ENCODE data around the gene TOP3A.

GRCh38 chr17:18361837-18362697, 47.3 kb upstream of the TOP3A start:
- TF ChIP-seq, protein P1, sequence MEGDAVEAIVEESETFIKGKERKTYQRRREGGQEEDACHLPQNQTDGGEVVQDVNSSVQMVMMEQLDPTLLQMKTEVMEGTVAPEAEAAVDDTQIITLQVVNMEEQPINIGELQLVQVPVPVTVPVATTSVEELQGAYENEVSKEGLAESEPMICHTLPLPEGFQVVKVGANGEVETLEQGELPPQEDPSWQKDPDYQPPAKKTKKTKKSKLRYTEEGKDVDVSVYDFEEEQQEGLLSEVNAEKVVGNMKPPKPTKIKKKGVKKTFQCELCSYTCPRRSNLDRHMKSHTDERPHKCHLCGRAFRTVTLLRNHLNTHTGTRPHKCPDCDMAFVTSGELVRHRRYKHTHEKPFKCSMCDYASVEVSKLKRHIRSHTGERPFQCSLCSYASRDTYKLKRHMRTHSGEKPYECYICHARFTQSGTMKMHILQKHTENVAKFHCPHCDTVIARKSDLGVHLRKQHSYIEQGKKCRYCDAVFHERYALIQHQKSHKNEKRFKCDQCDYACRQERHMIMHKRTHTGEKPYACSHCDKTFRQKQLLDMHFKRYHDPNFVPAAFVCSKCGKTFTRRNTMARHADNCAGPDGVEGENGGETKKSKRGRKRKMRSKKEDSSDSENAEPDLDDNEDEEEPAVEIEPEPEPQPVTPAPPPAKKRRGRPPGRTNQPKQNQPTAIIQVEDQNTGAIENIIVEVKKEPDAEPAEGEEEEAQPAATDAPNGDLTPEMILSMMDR (conservative IDR thresholded peaks at IDR 0.05): no peak
- TF ChIP-seq EZH2 (IDR thresholded peaks at IDR 0.05; ENCODE audit: low read depth): no peak

Data from PC-9 (cell line).